T47D (cell line): ENCODE results near the gene BRD9.

Source experiments
- DNase-seq, 2 experiments: peaks; one replicate each; pipeline versions ENCODE4 v3.0.0 to v3.0.0-alpha.2; 2011 to 2012; ENCODE audit warnings: low read depth in 1 of 2, low spot score in 1 of 2
- JUND ChIP-seq: IDR thresholded peaks from 2 replicates; pipeline ENCODE4 v1.6.1; 2012; ENCODE audit warnings: low read depth
- in situ Hi-C: cut with HindIII; loops from 2 replicates; pipeline ENCODE4 v1.10.0; 2016; ENCODE audit warnings: low sequenced_read_pairs, low pct_unique_long_range_greater_than_20kb

BRD9 gene

GRCh38 chr5:908172-908571, 15.6 kb upstream of the BRD9 start:
- TF ChIP-seq JUND: no peak
- DNase-seq: no peak
- in situ Hi-C loops: no loop called here

- in situ Hi-C loops: no loop called here
Measured at GRCh38 chr5:907366-907910, 14.8 kb upstream of the BRD9 start.

GRCh38 chr5:905139-905642, 12.6 kb upstream of the BRD9 start:
- in situ Hi-C loops: no loop called here
- TF ChIP-seq JUND: no peak

More at GRCh38 chr5:907366-907910, 14.8 kb upstream of the BRD9 start:
- DNase-seq: no peak
- TF ChIP-seq JUND: no peak

DNA sequence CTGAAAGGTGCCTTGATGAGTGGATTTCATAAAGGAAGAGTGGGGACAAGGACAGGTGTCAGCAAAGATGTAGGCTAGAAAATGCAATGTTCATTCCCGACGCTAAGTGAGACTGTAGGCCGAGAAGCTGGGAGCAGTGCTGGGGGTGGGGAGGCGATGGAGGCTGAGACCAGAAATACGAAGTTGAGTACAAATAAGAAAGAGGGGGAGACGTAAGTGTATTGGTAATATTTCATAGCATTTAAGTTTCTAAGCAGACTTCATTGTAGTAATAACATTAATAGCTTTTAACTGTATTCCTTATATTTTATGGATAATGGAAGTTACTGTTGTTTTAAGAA, 11.1 kb upstream of the BRD9 start:
- in situ Hi-C loops: no loop called here
- DNase-seq: no peak
- TF ChIP-seq JUND: no peak

More at GRCh38 chr5:905139-905642, 12.6 kb upstream of the BRD9 start:
- DNase-seq: no peak

DNA sequence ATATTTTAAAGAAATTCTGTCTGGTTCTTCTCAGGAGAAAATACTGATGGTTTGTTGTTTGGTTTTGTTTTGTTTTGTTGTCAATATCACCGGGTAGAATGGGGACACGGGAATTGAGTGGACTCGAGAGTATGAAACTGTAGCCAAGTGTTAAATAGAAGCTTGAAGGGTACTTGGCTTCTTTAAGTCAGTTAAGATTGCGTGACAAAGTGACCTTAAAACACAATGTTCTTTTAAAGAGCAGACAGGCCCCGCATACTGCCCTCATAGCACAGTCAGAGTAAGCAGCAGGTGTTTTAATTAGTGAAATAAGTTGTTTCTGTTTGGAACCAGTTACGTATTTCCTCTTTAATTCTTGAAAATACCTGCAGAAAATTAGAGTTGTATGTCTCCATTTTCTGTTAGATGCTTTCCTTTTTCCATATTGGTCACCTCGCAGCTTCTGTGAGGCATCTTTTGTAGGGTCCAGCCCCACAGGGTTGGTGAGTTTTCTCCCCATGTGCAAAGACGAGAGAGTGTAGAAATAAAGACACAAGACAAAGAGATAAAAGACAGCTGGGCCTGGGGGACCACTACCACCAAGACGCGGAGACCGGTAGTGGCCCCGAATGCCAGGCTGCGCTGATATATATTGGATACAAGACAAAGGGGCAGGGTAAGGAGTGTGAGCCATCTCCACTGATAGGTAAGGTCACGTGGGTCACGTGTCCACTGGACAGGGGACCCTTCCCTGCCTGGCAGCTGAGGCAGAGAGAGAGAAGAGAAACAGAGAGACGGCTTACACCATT, 9.7 kb upstream of the BRD9 start:
- no peak for TF ChIP-seq JUND
- in situ Hi-C loops: no loop called here

GRCh38 chr5:900781-901180, 8.2 kb upstream of the BRD9 start:
- DNase-seq: no peak
- in situ Hi-C loops: no loop called here
- no peak for TF ChIP-seq JUND

More for the DNA sequence above, 9.7 kb upstream of the BRD9 start:
- DNase-seq: no peak

DNA sequence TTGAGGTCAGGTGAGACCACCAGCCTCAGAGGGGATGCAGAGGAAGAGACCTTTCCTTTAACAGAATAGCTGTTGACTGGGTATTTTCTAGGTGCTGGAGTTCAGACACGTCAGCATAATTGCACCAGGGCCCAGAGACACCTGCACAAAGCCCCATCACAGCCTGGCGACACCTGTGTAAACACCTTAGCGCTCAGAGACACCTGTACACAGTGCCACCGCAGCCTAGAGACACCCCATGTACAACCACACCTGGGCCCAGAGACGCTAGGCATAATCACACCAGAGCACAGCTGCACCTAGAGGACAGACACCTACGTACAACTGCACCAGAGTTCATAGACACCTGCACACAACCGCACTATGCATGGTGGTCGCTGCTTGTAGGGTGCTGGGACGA, 1.1 kb upstream of the BRD9 start:
- TF ChIP-seq JUND: no peak
- DNase-seq: no peak
- in situ Hi-C loops: no loop called here

- in situ Hi-C loops: no loop called here
- TF ChIP-seq JUND: no peak
- DNase-seq: no peak
Measured at GRCh38 chr5:893137-893506, 521 bp upstream of the BRD9 start.

GRCh38 chr5:891837-892393, 686 bp downstream of the BRD9 start:
- in situ Hi-C loops: no loop called here
- peak; percentile 39 to 86 for DNase-seq

DNA sequence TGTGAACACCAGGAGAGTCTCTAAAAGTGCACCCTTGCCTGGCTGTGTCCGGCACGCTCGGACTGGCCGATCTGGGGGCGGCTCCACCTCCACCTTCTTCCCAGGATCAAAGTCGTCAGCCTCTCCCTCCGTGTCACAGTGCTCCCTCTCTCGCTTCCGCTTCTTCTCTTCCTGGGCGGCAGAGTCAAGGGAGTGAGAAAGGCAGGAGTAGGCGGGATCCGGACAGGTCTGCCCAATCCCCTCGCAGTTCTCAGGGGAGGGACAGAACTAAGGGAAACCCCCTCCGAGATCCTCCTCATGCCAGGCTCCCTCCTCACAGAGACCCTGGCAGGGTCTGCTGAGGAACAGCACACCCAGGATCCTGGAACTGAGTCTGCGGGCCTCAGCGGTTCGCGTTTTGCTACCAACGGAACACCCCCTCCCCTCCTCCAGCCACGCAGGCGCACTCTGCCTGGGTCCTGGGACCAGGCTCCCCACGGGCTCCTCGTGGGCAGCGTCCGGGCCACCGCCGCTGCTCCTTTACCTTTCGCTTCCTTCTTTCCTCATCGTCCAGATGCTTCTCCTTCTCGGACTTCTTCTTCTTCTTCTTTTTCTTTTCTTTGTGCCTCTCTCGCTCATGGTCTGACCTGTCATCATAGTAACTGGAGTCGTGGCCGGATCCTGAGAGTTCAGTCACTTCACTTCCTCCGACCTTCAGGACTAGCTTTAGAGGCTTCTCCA, 1.3 kb downstream of the BRD9 start:
- no peak for DNase-seq
- TF ChIP-seq JUND: no peak
- in situ Hi-C loops: no loop called here

More at GRCh38 chr5:891837-892393, 686 bp downstream of the BRD9 start:
- no peak for TF ChIP-seq JUND

GRCh38 chr5:889075-889710, 3.4 kb downstream of the BRD9 start:
- no peak for DNase-seq
- no peak for TF ChIP-seq JUND
- in situ Hi-C loops: no loop called here

GRCh38 chr5:888638-889035, 4.0 kb downstream of the BRD9 start:
- no peak for DNase-seq
- no peak for TF ChIP-seq JUND
- in situ Hi-C loops: no loop called here
